ENCODE data around the gene ZNF587.
"Not testable (repeated sequence)": the region's sequence is repeated elsewhere in the genome, so short reads cannot be mapped to it uniquely, and the experiment has no call there.

Gene ZNF587

DNA sequence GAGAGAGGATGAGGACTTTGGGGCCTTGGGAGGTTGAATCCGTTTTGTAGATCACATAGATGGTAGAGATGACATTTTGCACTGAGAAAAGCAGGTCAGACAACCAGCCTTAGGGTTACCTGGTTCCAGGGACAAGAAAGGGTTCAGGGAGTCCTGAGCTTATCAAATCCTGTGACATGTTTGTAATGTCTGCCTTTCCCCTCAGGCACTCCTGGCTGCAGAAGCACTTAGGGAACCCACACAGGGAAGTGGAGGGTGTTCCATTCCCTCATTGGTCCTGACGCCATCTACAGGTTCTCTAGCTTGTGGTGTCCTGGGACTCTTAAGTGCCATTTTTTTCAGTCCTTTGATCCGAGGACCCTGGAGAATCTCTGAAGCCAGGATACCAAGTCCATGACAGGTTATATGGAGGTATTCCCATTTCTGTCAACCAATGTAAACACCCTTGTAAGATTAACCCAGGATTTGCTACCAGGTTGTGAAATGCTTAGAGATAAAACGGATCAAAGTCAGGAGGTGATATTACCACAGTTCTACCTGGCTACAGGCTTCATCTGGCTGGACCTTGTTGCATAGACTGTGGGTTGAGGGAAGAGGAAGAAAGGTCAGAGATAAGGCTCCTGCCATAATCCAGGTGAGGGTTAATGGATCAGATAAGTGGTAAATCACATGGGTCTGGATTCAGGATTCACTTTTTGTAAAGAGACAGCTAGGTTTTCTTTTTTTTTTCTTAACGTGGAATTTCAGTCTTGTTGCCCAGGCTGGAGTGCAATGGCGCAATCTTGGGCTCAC, 2.3 kb downstream of the ZNF587 start:
- not testable (repeated sequence) for H3K4me3 ChIP-seq (ENCODE audit: low read depth, low read length); H3K9me3 ChIP-seq (ENCODE audit: control insufficient read depth, insufficient read depth, low read length); H3K4me1 ChIP-seq (ENCODE audit: control insufficient read depth, insufficient read depth, low read length); H3K9ac ChIP-seq (ENCODE audit: low read depth, low read length); H3K27ac ChIP-seq (ENCODE audit: low read depth, low read length); H3K27me3 ChIP-seq (ENCODE audit: control insufficient read depth, insufficient read depth, low read length)
- peaks cover 36% of the 10 kb centered on the region for H3K36me3 ChIP-seq (ENCODE audit: control insufficient read depth, insufficient read depth, low read length)

DNA sequence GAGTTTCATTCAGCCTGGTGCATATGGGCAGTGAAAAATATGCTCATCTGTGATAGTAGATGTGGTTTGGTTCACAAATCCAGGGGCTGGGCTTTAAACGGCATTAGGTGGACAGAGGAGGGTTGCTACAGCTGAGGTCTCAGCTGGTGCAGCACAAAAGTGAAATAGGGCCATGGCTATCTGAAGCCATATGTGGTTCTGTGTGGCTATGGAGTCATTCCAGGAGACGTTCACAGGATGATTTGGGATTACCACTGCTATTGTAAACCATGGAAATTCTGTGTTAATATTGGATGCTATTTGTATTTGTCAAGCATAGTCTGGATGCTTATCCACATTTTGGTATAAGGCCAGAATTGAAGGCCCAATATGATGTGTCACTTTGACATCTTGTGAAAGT, 4.5 kb downstream of the ZNF587 start:
- H3K4me3 ChIP-seq (ENCODE audit: low read depth, low read length); H3K27me3 ChIP-seq (ENCODE audit: control insufficient read depth, insufficient read depth, low read length); H3K9ac ChIP-seq (ENCODE audit: low read depth, low read length); H3K27ac ChIP-seq (ENCODE audit: low read depth, low read length); H3K9me3 ChIP-seq (ENCODE audit: control insufficient read depth, insufficient read depth, low read length); H3K4me1 ChIP-seq (ENCODE audit: control insufficient read depth, insufficient read depth, low read length): not testable (repeated sequence)
- H3K36me3 ChIP-seq (ENCODE audit: control insufficient read depth, insufficient read depth, low read length): peaks cover 51% of the 10 kb centered on the region

DNA sequence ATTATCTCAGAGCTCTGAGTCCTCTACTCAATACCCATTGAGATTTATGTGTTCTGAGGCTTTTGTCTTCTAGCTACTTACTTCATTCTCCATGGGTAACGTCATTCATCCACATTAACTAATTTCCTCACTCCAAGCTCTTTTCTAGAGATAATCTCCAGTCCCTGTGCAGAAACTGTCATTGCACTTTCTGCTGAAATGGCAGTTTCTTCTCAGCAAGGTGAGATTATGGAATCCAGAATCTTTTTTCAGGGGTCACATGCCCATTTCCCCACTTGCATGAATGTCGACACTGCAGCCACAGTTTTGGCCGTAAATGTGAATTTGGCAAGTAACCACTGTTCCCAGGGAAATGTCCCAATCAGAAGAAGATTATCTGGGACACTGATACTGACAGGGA, 12.7 kb downstream of the ZNF587 start:
- not testable (repeated sequence) for H3K27ac ChIP-seq (ENCODE audit: low read depth, low read length); H3K9ac ChIP-seq (ENCODE audit: low read depth, low read length); H3K9me3 ChIP-seq (ENCODE audit: control insufficient read depth, insufficient read depth, low read length); H3K27me3 ChIP-seq (ENCODE audit: control insufficient read depth, insufficient read depth, low read length); H3K4me3 ChIP-seq (ENCODE audit: low read depth, low read length); H3K4me1 ChIP-seq (ENCODE audit: control insufficient read depth, insufficient read depth, low read length)
- H3K36me3 ChIP-seq (ENCODE audit: control insufficient read depth, insufficient read depth, low read length): peaks cover 88% of the 10 kb centered on the region

DNA sequence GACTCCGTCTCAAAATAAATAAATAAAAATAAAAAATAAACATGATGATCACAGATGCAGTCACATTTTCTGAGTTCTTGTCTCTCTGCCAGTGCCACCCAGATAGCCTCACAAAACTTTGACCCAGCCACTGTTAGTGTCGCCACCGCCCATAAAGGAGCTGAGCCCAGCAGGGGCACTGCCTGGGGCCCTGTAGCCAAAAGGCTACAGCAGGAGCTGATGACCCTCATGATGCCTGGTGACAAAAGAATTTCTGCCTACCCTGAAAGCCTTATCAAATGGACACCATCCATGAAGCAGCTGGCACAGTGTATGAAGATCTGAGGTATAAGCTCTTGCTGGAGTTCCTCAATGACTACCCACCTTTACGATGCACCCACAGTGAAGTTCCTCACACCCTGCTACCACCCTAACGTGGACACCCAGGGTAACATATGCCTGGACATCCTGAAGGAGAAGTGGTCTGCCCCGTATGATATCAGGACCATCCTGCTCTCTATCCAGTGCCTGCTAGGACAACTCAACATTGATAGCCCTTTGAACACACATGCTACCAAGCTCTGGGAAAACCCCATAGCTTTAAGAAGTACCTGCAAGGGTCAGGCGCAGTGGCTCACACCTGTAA, 18.3 kb downstream of the ZNF587 start:
- Histone ChIP-seq H3K36me3 (ENCODE audit: control insufficient read depth, insufficient read depth, low read length) (peaks cover 81% of the 10 kb centered on the region), H3K27me3 (ENCODE audit: control insufficient read depth, insufficient read depth, low read length) (no peaks in the 10 kb centered on the region), H3K4me1 (ENCODE audit: control insufficient read depth, insufficient read depth, low read length) (no peaks in the 10 kb centered on the region), H3K4me3 (ENCODE audit: low read depth, low read length) (no peak overlapping the region), H3K9me3 (ENCODE audit: control insufficient read depth, insufficient read depth, low read length) (peaks cover 13% of the 10 kb centered on the region), H3K27ac (ENCODE audit: low read depth, low read length) (no peak overlapping the region), H3K9ac (ENCODE audit: low read depth, low read length) (no peak overlapping the region)

DNA sequence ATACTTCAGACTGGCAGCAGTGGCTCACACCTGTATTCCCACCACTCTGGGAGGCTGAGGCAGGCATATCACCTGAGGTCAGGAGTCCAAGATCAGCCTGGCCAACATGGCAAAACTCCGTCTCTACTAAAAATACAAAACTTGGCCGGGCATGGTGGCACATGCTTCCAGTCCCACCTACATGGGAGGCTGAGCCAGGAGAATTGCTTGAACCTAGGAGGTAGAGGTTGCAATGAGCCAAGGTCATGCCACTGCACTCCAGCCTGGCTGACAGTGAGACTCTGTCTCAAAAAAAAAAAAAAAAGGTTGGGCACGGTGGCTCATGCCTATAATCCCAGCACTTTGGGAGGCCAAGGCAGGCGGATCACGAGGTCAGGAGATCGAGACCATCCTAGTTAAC, 20.0 kb downstream of the ZNF587 start:
- H3K36me3 ChIP-seq (ENCODE audit: control insufficient read depth, insufficient read depth, low read length): peaks cover 86% of the 10 kb centered on the region

DNA sequence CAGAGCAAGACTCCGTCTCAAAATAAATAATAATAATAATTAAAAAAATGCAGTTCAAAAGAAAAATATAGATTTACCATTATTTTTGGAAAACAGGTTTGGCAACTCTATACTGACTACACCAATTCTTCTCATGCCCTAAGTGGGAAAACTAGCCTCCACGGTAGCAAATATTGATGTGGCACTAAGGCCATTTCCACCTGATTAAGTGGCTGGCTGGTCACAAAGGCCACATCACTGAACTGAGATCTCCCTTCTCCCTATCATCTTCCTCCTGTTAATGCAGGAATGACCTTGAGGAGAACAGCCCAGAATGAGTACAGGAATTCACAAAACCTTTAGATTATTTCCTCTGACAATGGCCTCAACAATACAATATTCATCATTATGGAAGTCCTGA, 20.6 kb downstream of the ZNF587 start:
- H3K4me3 ChIP-seq (ENCODE audit: low read depth, low read length): no peak overlapping the region
- H3K27ac ChIP-seq (ENCODE audit: low read depth, low read length): no peak overlapping the region
- H3K36me3 ChIP-seq (ENCODE audit: control insufficient read depth, insufficient read depth, low read length): peaks cover 83% of the 10 kb centered on the region
- no peaks in the 10 kb centered on the region for H3K4me1 ChIP-seq (ENCODE audit: control insufficient read depth, insufficient read depth, low read length)
- H3K9ac ChIP-seq (ENCODE audit: low read depth, low read length): no peak overlapping the region
- no peaks in the 10 kb centered on the region for H3K27me3 ChIP-seq (ENCODE audit: control insufficient read depth, insufficient read depth, low read length)
- H3K9me3 ChIP-seq (ENCODE audit: control insufficient read depth, insufficient read depth, low read length): peaks cover 30% of the 10 kb centered on the region

More for the DNA sequence above, 20.0 kb downstream of the ZNF587 start:
- H3K9ac ChIP-seq (ENCODE audit: low read depth, low read length); H3K27ac ChIP-seq (ENCODE audit: low read depth, low read length); H3K4me1 ChIP-seq (ENCODE audit: control insufficient read depth, insufficient read depth, low read length); H3K27me3 ChIP-seq (ENCODE audit: control insufficient read depth, insufficient read depth, low read length); H3K4me3 ChIP-seq (ENCODE audit: low read depth, low read length): not testable (repeated sequence)
- H3K9me3 ChIP-seq (ENCODE audit: control insufficient read depth, insufficient read depth, low read length): peaks cover 28% of the 10 kb centered on the region

DNA sequence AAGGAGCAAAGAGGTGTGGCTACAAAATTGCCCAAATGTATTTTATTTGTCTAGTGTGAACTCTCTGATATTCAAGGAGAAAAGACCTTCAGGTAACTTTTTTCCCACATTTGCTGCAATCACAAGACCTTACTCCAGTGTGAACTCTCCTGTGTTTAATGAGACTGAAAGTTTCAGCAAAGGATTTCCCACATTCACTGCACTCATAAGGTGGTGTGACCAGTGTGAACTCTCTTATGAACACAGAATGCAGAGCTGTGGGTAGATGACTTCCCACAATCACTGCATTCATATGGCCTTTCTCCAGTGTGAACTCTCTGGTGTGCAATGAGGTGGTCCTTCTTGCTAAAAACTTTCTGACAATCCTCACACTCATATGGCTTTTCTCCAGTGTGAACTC, 22.8 kb downstream of the ZNF587 start:
- Histone ChIP-seq H3K9ac (ENCODE audit: low read depth, low read length) (no peak overlapping the region), H3K4me1 (ENCODE audit: control insufficient read depth, insufficient read depth, low read length) (no peaks in the 10 kb centered on the region), H3K9me3 (ENCODE audit: control insufficient read depth, insufficient read depth, low read length) (peaks cover 49% of the 10 kb centered on the region), H3K27me3 (ENCODE audit: control insufficient read depth, insufficient read depth, low read length) (no peaks in the 10 kb centered on the region), H3K36me3 (ENCODE audit: control insufficient read depth, insufficient read depth, low read length) (peaks cover 86% of the 10 kb centered on the region), H3K27ac (ENCODE audit: low read depth, low read length) (no peak overlapping the region), H3K4me3 (ENCODE audit: low read depth, low read length) (no peak overlapping the region)

DNA sequence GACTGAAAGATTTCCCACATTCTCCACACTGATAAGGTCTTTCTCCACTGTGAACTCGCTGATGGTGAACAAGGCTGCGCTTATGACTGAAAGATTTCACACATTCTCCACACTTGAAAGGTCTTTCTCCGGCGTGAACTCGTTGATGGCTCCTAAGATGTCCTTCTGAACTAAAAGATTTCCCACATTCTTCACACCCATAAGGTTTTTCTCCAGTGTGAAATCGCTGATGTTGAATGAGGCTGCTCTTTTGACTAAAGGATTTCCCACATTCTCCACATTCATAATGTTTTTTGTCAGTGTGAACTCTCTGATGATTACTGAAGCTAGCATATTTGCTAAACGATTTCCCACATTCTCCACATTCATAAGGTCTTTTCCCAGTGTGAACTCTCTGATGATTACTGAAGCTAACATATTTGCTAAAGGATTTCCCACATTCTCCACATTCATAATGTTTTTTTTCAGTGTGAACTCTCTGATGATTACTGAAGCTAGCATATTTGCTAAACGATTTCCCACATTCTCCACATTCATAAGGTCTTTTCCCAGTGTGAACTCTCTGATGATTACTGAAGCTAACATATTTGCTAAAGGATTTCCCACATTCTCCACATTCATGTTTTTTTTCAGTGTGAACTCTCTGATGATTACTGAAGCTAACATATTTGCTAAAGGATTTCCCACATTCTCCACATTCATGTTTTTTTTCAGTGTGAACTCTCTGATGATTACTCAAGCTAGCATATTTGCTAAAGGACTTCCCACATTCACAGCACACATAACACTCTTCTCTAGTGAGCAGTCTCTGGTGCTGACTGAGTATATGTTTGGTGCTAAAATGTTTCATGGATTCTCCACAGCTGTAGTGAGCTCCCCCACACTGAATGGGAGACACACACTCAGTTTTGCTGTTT, 24.5 kb downstream of the ZNF587 start:
- Histone ChIP-seq H3K9me3 (ENCODE audit: control insufficient read depth, insufficient read depth, low read length) (peaks cover 52% of the 10 kb centered on the region), H3K36me3 (ENCODE audit: control insufficient read depth, insufficient read depth, low read length) (peaks cover 88% of the 10 kb centered on the region), H3K27ac (ENCODE audit: low read depth, low read length) (peak overlapping the region; percentile 12)
- not testable (repeated sequence) for H3K9ac ChIP-seq (ENCODE audit: low read depth, low read length); H3K4me3 ChIP-seq (ENCODE audit: low read depth, low read length); H3K4me1 ChIP-seq (ENCODE audit: control insufficient read depth, insufficient read depth, low read length); H3K27me3 ChIP-seq (ENCODE audit: control insufficient read depth, insufficient read depth, low read length)

DNA sequence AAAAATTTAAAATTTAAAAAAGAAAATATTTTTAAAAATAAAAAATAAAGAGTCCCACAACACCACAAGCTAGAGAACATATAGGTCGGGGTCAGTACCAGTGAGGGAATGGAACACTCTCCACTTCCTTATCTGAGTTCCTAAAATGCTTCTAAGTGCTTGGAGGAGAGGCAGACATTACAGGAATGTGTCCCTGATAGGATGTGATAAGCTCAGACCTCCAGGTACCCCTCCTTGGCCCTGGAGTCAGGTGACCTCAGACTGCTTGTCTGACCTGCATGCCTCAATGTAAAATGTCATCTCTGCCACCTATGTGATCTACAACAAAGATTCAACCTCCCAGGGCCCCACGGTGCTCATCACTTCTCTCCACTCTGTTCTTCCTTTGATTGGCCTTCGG, 36.4 kb downstream of the ZNF587 start:
- Histone ChIP-seq H3K4me1 (ENCODE audit: control insufficient read depth, insufficient read depth, low read length) (peaks cover 18% of the 10 kb centered on the region), H3K36me3 (ENCODE audit: control insufficient read depth, insufficient read depth, low read length) (peaks cover 35% of the 10 kb centered on the region), H3K27me3 (ENCODE audit: control insufficient read depth, insufficient read depth, low read length) (no peaks in the 10 kb centered on the region), H3K27ac (ENCODE audit: low read depth, low read length) (peak overlapping the region; percentile 96), H3K9ac (ENCODE audit: low read depth, low read length) (no peak overlapping the region), H3K4me3 (ENCODE audit: low read depth, low read length) (peak overlapping the region; percentile 99), H3K9me3 (ENCODE audit: control insufficient read depth, insufficient read depth, low read length) (no peaks in the 10 kb centered on the region)

DNA sequence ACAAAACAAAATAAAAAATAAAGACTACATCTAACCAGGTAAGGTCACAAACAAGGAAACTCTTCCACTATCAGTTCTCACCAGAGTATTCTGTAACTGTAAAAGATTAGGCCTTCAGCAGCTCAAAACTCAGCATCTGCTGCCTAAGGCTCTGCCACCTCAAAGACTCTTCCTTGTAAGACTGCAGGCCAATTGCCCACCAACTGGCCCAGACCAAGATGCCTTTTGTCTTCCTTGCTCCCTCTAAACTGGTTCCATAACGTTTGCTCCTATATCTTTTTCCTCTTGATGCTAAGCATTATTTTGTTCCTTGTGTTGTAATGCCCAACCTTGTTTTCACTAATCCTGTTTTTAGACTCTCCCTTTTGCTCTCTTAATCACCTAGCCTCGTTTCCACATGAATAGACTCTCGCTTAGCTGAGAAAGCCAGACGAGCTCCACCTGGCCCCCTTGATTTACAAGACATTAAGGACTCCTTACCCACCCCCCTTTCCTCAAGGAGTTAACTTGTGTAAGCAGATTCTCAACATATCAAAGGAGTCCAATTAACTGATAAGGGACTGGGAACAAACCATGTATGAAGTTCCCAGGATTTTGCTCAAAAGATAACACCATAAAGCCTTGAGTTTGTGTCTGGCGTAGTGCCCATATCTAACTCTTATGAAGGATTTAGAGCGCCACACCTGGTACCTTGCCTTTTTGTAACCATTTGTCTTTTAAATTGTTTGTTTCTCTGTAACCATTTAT, 37.7 kb downstream of the ZNF587 start:
- peaks cover 18% of the 10 kb centered on the region for H3K4me1 ChIP-seq (ENCODE audit: control insufficient read depth, insufficient read depth, low read length)
- H3K9ac ChIP-seq (ENCODE audit: low read depth, low read length): peak overlapping the region; percentile 99
- H3K27me3 ChIP-seq (ENCODE audit: control insufficient read depth, insufficient read depth, low read length): no peaks in the 10 kb centered on the region
- peak overlapping the region; percentile 99 for H3K4me3 ChIP-seq (ENCODE audit: low read depth, low read length)
- peak overlapping the region; percentile 96 for H3K27ac ChIP-seq (ENCODE audit: low read depth, low read length)
- H3K36me3 ChIP-seq (ENCODE audit: control insufficient read depth, insufficient read depth, low read length): peaks cover 35% of the 10 kb centered on the region
- no peaks in the 10 kb centered on the region for H3K9me3 ChIP-seq (ENCODE audit: control insufficient read depth, insufficient read depth, low read length)
